Keratinocyte (primary cell): ENCODE results near the gene COMT. TPM values are rescaled to one million over a fixed set of nuclear protein-coding genes. Genes with fewer than 3 reads are reported as not detected.

Experiments
- DNase-seq: peaks from one replicate; pipeline ENCODE4 v3.0.0-alpha.2; 2011; ENCODE audit warnings: low read depth, missing footprints, low spot score
- FAIRE-seq: peaks from 2 replicates; lab custom pipeline; 2011; peaks lifted over from hg19 to GRCh38; lab: Jason Lieb, UNC
- H2AFZ ChIP-seq: 2 replicates; pipeline ENCODE4 v1.6.0; 2012; ENCODE audit warnings: low read length, control low read depth, inconsistent platforms; ENCODE audit not compliant: control insufficient read depth
- H3K27ac ChIP-seq: 2 replicates; pipeline ENCODE4 v1.5.1; 2011; ENCODE audit warnings: low read length; ENCODE audit not compliant: control insufficient read depth, insufficient read depth
- H3K27me3 ChIP-seq: 3 replicates; pipeline ENCODE4 v1.6.0; 2011; ENCODE audit warnings: low read length; ENCODE audit not compliant: control insufficient read depth, insufficient read depth; ENCODE audit errors: extremely low read depth
- H3K36me3 ChIP-seq, 2 experiments: 2 replicates in 1 of 2; 3 replicates in 1 of 2; pipeline ENCODE4 v1.5.1; 2011; ENCODE audit warnings: low read length in 2 of 2, mild to moderate bottlenecking in 1 of 2; ENCODE audit not compliant: control insufficient read depth in 2 of 2, insufficient read depth in 2 of 2; ENCODE audit errors: extremely low read depth in 1 of 2
- H3K4me1 ChIP-seq: 3 replicates; pipeline ENCODE4 v1.5.1; 2011; ENCODE audit warnings: low read length; ENCODE audit not compliant: control insufficient read depth, insufficient read depth; ENCODE audit errors: extremely low read depth
- H3K4me2 ChIP-seq: 3 replicates; pipeline ENCODE4 v1.6.0; 2011; ENCODE audit warnings: low read depth, low read length; ENCODE audit not compliant: control insufficient read depth, insufficient read depth; ENCODE audit errors: extremely low read depth
- H3K4me3 ChIP-seq, 3 experiments: fragments of 200-600 bp in 1 of 3; sonication (generic) in 1 of 3; 2 replicates in 2 of 3; 3 replicates in 1 of 3; pipeline ENCODE4 v1.5.1; 2011 to 2016; ENCODE audit warnings: low read length in 3 of 3, mild to moderate bottlenecking in 3 of 3, control low read depth in 2 of 3, inconsistent platforms in 1 of 3, low read depth in 1 of 3, mixed read lengths in 1 of 3, mixed run types in 1 of 3, moderate library complexity in 1 of 3; ENCODE audit not compliant: control insufficient read depth in 2 of 3, insufficient read depth in 2 of 3; ENCODE audit errors: extremely low read depth in 1 of 3
- H3K79me2 ChIP-seq: 2 replicates; pipeline ENCODE4 v1.6.0; 2012; ENCODE audit warnings: low read length; ENCODE audit not compliant: control insufficient read depth, insufficient read depth
- H3K9ac ChIP-seq: 3 replicates; pipeline ENCODE4 v1.6.0; 2011; ENCODE audit warnings: low read length; ENCODE audit not compliant: control insufficient read depth, insufficient read depth; ENCODE audit errors: extremely low read depth
- H3K9me1 ChIP-seq: 3 replicates; pipeline ENCODE4 v1.6.0; 2011; ENCODE audit warnings: low read length; ENCODE audit not compliant: control insufficient read depth, insufficient read depth; ENCODE audit errors: extremely low read depth
- H3K9me3 ChIP-seq: 2 replicates; pipeline ENCODE4 v1.5.1; 2012; ENCODE audit warnings: low read depth, low read length; ENCODE audit not compliant: control insufficient read depth
- H4K20me1 ChIP-seq: 3 replicates; pipeline ENCODE4 v1.6.0; 2011; ENCODE audit warnings: low read length; ENCODE audit not compliant: control insufficient read depth, insufficient read depth; ENCODE audit errors: extremely low read depth
- CTCF ChIP-seq, 3 experiments: IDR thresholded peaks in 1 of 3; conservative IDR thresholded peaks in 1 of 3; optimal IDR thresholded peaks in 1 of 3; 2 replicates in 2 of 3; 3 replicates in 1 of 3; pipeline versions ENCODE3 to v1.5.1; 2011; ENCODE audit warnings: low read length in 3 of 3, mild to moderate bottlenecking in 3 of 3, moderate library complexity in 2 of 3, control low read depth in 1 of 3, inconsistent platforms in 1 of 3; ENCODE audit not compliant: insufficient read depth in 2 of 3; ENCODE audit errors: extremely low read depth in 1 of 3
- EZH2 ChIP-seq: IDR thresholded peaks from one replicate; pipeline ENCODE4 v1.6.1; 2012; ENCODE audit warnings: inconsistent platforms, mild to moderate bottlenecking, low read length, moderate library complexity
- dilution Hi-C: fragments of 300-500 bp; cut with MboI; formaldehyde crosslinking; loops from one replicate; pipeline ENCODE4 v1.7.0; 2020; ENCODE audit warnings: low sequenced_read_pairs; ENCODE audit not compliant: extremely low pct_ligation_motif_present
- polyA plus RNA-seq, 5 experiments: library from polyadenylated mRNA; depleted of rRNA in 3 of 5; stranded (reverse) in 3 of 5; stranded (forward) in 1 of 5; unstranded in 1 of 5; fragments of >200 nt; gene quantifications; 1 replicate in 1 of 5; 2 replicates in 3 of 5; 3 replicates in 1 of 5; pipeline versions ENCODE4 v1.2.1 to v1.2.3, GENCODE V29; 2011 to 2012; ENCODE audit warnings: missing spikeins in 2 of 5, low read depth in 1 of 5, low replicate concordance in 1 of 5

The COMT gene
- polyA plus RNA-seq, 1 donor (not counting 4 experiments of a cell fraction or from before 2014, with no cell fraction given) = 139 TPM

GRCh38 chr22:19918332-19919106 is 23.1 kb upstream of the COMT start:
- Histone ChIP-seq H3K36me3 (peaks cover 12 to 17% of the 10 kb centered on the region in 2 experiments), H3K4me1 (no peaks in the 10 kb centered on the region), H3K79me2 (no peaks in the 10 kb centered on the region), H4K20me1 (no peaks in the 10 kb centered on the region), H3K4me3 (no peak overlapping the region), H3K27ac (no peak overlapping the region), H3K9me3 (no peaks in the 10 kb centered on the region), H3K9me1 (no peaks in the 10 kb centered on the region), H3K4me2 (no peak overlapping the region), H3K9ac (no peak overlapping the region), H2AFZ (no peak overlapping the region), H3K27me3 (no peaks in the 10 kb centered on the region)
- no peak for DNase-seq
- TF ChIP-seq CTCF (optimal IDR thresholded peaks at IDR 0.05 in 1 of 3, IDR thresholded peaks at IDR 0.05 in 1 of 3, conservative IDR thresholded peaks at IDR 0.05 in 1 of 3; ENCODE audit: extremely low read depth in 1 of 3, insufficient read depth in 2 of 3, low read length in 3 of 3) (no peak), EZH2 (no peak)
- no peak for FAIRE-seq
- dilution Hi-C loops = no loop called here

GRCh38 chr22:19919701-19920363 is 21.7 kb upstream of the COMT start:
- Histone ChIP-seq H3K79me2 (no peaks in the 10 kb centered on the region), H2AFZ (no peak overlapping the region), H3K27ac (no peak overlapping the region), H3K9me1 (no peaks in the 10 kb centered on the region), H3K9ac (no peak overlapping the region), H4K20me1 (no peaks in the 10 kb centered on the region), H3K36me3 (peaks cover 10 to 13% of the 10 kb centered on the region in 2 experiments), H3K4me2 (no peak overlapping the region), H3K27me3 (no peaks in the 10 kb centered on the region), H3K4me3 (no peak overlapping the region), H3K9me3 (no peaks in the 10 kb centered on the region), H3K4me1 (no peaks in the 10 kb centered on the region)
- FAIRE-seq (no peak), DNase-seq (no peak)
- TF ChIP-seq CTCF (optimal IDR thresholded peaks at IDR 0.05 in 1 of 3, IDR thresholded peaks at IDR 0.05 in 1 of 3, conservative IDR thresholded peaks at IDR 0.05 in 1 of 3; ENCODE audit: extremely low read depth in 1 of 3, insufficient read depth in 2 of 3, low read length in 3 of 3) = no peak
- no peak for TF ChIP-seq EZH2
- dilution Hi-C loops = no loop called here
